ENCODE measurements around the gene MYO9A.

DNA sequence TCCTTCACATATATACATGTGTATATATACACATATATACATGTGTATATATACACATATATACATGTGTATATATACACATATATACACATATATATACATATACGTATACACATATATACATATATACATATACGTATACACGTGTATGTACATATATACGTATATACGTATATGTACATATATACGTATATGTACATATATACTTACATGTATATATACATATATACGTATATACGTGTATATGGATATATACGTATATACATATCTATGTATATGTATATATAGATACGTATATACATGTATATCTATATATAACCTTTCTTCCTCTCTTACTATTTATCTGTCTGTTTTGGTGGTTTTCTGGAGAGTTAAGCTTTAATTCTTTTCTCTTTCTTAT lies 192.8 kb downstream of the MYO9A start:
- TF ChIP-seq, protein P1, sequence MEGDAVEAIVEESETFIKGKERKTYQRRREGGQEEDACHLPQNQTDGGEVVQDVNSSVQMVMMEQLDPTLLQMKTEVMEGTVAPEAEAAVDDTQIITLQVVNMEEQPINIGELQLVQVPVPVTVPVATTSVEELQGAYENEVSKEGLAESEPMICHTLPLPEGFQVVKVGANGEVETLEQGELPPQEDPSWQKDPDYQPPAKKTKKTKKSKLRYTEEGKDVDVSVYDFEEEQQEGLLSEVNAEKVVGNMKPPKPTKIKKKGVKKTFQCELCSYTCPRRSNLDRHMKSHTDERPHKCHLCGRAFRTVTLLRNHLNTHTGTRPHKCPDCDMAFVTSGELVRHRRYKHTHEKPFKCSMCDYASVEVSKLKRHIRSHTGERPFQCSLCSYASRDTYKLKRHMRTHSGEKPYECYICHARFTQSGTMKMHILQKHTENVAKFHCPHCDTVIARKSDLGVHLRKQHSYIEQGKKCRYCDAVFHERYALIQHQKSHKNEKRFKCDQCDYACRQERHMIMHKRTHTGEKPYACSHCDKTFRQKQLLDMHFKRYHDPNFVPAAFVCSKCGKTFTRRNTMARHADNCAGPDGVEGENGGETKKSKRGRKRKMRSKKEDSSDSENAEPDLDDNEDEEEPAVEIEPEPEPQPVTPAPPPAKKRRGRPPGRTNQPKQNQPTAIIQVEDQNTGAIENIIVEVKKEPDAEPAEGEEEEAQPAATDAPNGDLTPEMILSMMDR (IDR thresholded peaks at IDR 0.05): no peak
- no peak for TF ChIP-seq POLR2A (IDR thresholded peaks at IDR 0.05)

Measured in breast epithelium (tissue), 3 donors.